Liver (tissue), 9 donors: ENCODE data around the gene XRCC6. TPM values are rescaled to one million over a fixed set of nuclear protein-coding genes. Genes with fewer than 3 reads are reported as not detected.

ENCODE experiments used
- DNase-seq: peaks from one replicate; pipeline ENCODE4 v3.0.0-alpha.2; 2017; ENCODE audit warnings: low spot score
- H3K27ac ChIP-seq, 2 donors: one replicate each; pipeline ENCODE4 v1.7.0; 2013; ENCODE audit warnings: inconsistent platforms in 2 of 2, low read length in 2 of 2, control low read depth in 1 of 2, low read depth in 1 of 2, mild to moderate bottlenecking in 1 of 2
- H3K27me3 ChIP-seq, 4 donors: one replicate each; pipeline versions ENCODE4 v1.6.1 to v1.7.0; 2013; ENCODE audit warnings: low read length in 3 of 4, inconsistent platforms in 1 of 4, mild to moderate bottlenecking in 1 of 4, moderate library complexity in 1 of 4; ENCODE audit not compliant: control insufficient read depth in 4 of 4, insufficient read depth in 4 of 4
- H3K36me3 ChIP-seq, 4 donors: one replicate each; pipeline versions ENCODE4 v1.6.1 to v1.7.0; 2013; ENCODE audit warnings: low read length in 3 of 4, mild to moderate bottlenecking in 3 of 4, low read depth in 1 of 4, moderate library complexity in 1 of 4; ENCODE audit not compliant: control insufficient read depth in 4 of 4, insufficient read depth in 3 of 4
- H3K4me1 ChIP-seq, 4 donors: one replicate each; pipeline versions ENCODE4 v1.6.1 to v1.7.0; 2013; ENCODE audit warnings: low read length in 3 of 4, mild to moderate bottlenecking in 3 of 4, moderate library complexity in 1 of 4; ENCODE audit not compliant: control insufficient read depth in 4 of 4, insufficient read depth in 4 of 4
- H3K4me3 ChIP-seq, 3 donors: one replicate each; pipeline versions ENCODE4 v1.6.1 to v1.7.0; 2013; ENCODE audit warnings: low read length in 3 of 3, control low read depth in 1 of 3, low read depth in 1 of 3, mild to moderate bottlenecking in 1 of 3
- H3K9ac ChIP-seq, 2 donors: one replicate each; pipeline ENCODE4 v1.7.0; 2013; ENCODE audit warnings: low read length in 2 of 2, mild to moderate bottlenecking in 2 of 2, moderate library complexity in 2 of 2, control low read depth in 1 of 2, low read depth in 1 of 2
- H3K9me3 ChIP-seq, 4 donors: one replicate each; pipeline versions ENCODE4 v1.6.1 to v1.7.0; 2013; ENCODE audit warnings: low read length in 3 of 4; ENCODE audit not compliant: control insufficient read depth in 4 of 4
- FOXA2 ChIP-seq: IDR thresholded peaks from 2 replicates; pipeline ENCODE4 v1.6.1; 2016; ENCODE audit warnings: antibody characterized with exemption
- GABPA ChIP-seq, 2 donors: IDR thresholded peaks in 1 of 2; conservative IDR thresholded peaks in 1 of 2; 2 replicates each; pipeline ENCODE4 v1.6.1; 2016; ENCODE audit warnings: antibody characterized with exemption in 2 of 2, mild to moderate bottlenecking in 1 of 2, moderate library complexity in 1 of 2
- HNF4A ChIP-seq, 2 donors: conservative IDR thresholded peaks; 2 replicates each; pipeline ENCODE4 v1.6.1; 2016; ENCODE audit warnings: antibody characterized with exemption in 2 of 2, mild to moderate bottlenecking in 2 of 2
- JUND ChIP-seq, 2 donors: IDR thresholded peaks; 2 replicates each; pipeline ENCODE4 v1.6.1; 2016; ENCODE audit warnings: antibody characterized with exemption in 2 of 2
- MAX ChIP-seq: IDR thresholded peaks from 2 replicates; pipeline ENCODE4 v1.6.1; 2016; ENCODE audit warnings: antibody characterized with exemption
- NR2F2 ChIP-seq: IDR thresholded peaks from 2 replicates; pipeline ENCODE4 v1.6.1; 2016; ENCODE audit warnings: antibody characterized with exemption
- RAD21 ChIP-seq, 2 donors: IDR thresholded peaks; 2 replicates each; pipeline ENCODE4 v1.6.1; 2016; ENCODE audit warnings: antibody characterized with exemption in 2 of 2, mild to moderate bottlenecking in 2 of 2
- RXRA ChIP-seq, 2 donors: IDR thresholded peaks; 2 replicates each; pipeline ENCODE4 v1.6.1; 2017 to 2018; ENCODE audit warnings: antibody characterized with exemption in 2 of 2, mild to moderate bottlenecking in 1 of 2
- SP1 ChIP-seq: IDR thresholded peaks from 2 replicates; pipeline ENCODE4 v1.6.1; 2018; ENCODE audit warnings: antibody characterized with exemption, mild to moderate bottlenecking
- TAF1 ChIP-seq: conservative IDR thresholded peaks from 2 replicates; pipeline ENCODE4 v1.6.1; 2016; ENCODE audit warnings: antibody characterized with exemption, mild to moderate bottlenecking
- YY1 ChIP-seq: IDR thresholded peaks from 2 replicates; pipeline ENCODE4 v1.6.1; 2016; ENCODE audit warnings: antibody characterized with exemption, mild to moderate bottlenecking
- ZBTB33 ChIP-seq: IDR thresholded peaks from 2 replicates; pipeline ENCODE4 v1.6.1; 2016; ENCODE audit warnings: antibody characterized with exemption
- WGBS: extraction: QIAGEN DNeasy Blood & Tissue Kit; methylation state at CpG from one replicate; pipeline ENCODE4 v1.1.7; 2013; 5-methylcytosine and 5-hydroxymethylcytosine counted together
- polyA plus RNA-seq, 2 donors: library from polyadenylated mRNA; stranded (reverse) in 1 of 2; unstranded in 1 of 2; fragments of 200-250 nt in 1 of 2; fragments of >200 nt in 1 of 2; fragmentation: Nextera tagmentation in 1 of 2; extraction: Ambion mirVana in 1 of 2; gene quantifications; one replicate each; pipeline versions ENCODE4 v1.2.1 to v1.2.3, GENCODE V29; 2013 to 2015
- total RNA-seq, 2 donors: library from RNA; depleted of rRNA; stranded (reverse); fragments of >200 nt; gene quantifications; one replicate each; pipeline ENCODE4 v1.2.3, GENCODE V29; 2014
- donor health status: healthy.
- donor health status: healthy.
- donor health status: healthy.
- donor health status: healthy.
- donor health status: healthy.

The XRCC6 gene
- total and polyA plus RNA-seq, 4 donors, result 81.8 to 148 (median 96.0) TPM

DNA sequence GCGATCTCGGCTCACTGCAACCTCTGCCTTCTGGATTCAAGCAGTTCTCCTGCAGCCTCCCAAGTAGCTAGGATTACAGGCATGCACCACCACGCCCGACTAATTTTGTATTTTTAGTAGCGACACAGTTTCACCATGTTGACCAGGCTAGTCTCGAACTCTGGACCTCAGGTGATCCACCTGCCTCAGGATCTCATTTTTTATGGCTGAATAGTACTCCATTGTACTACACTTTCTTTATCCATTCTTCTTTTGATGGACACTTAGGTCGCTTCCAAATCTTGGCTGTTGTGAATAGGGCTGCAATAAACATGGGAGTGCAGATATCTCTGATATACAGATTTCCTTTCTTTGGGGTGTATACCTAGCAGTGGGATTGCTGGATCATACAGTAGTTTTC, 20.8 kb downstream of the XRCC6 start:
- Histone ChIP-seq H3K27me3 (no peaks in the 10 kb centered on the region), H3K9ac (no peak overlapping the region), H3K9me3 (no peaks in the 10 kb centered on the region), H3K36me3 (peaks cover 5 to 59% (median 52%) of the 10 kb centered on the region in 4 donors), H3K27ac (no peak overlapping the region), H3K4me3 (no peak overlapping the region), H3K4me1 (peaks cover 0 to 4% (median 0%) of the 10 kb centered on the region in 4 donors)
- TF ChIP-seq MAX (no peak), JUND (IDR thresholded peaks at IDR 0.05) (no peak)
- 98% methylated on average over 7 of the region's 7 CpGs for WGBS
- DNase-seq, result no peak

GRCh38 chr22:41642331-41643110, 21.4 kb downstream of the XRCC6 start:
- WGBS, result 96% methylated on average over 6 of the region's 6 CpGs
- Histone ChIP-seq H3K27ac (no peak overlapping the region), H3K36me3 (peaks cover 4 to 57% (median 48%) of the 10 kb centered on the region in 4 donors), H3K4me1 (peaks cover 0 to 4% (median 0%) of the 10 kb centered on the region in 4 donors), H3K4me3 (no peak overlapping the region), H3K9ac (no peak overlapping the region), H3K27me3 (no peaks in the 10 kb centered on the region), H3K9me3 (no peaks in the 10 kb centered on the region)
- TF ChIP-seq FOXA2 (no peak), ZBTB33 (no peak)
- no peak for DNase-seq

- Histone ChIP-seq H3K27me3 (no peaks in the 10 kb centered on the region), H3K9me3 (no peaks in the 10 kb centered on the region), H3K4me3 (no peak overlapping the region), H3K27ac (no peak overlapping the region), H3K9ac (no peak overlapping the region), H3K36me3 (peaks cover 16 to 56% (median 47%) of the 10 kb centered on the region in 4 donors), H3K4me1 (peaks cover 0 to 9% (median 3%) of the 10 kb centered on the region in 4 donors)
- WGBS, result 88% methylated on average over 3 of the region's 3 CpGs
- TF ChIP-seq TAF1 (no peak), HNF4A (conservative IDR thresholded peaks at IDR 0.05) (no peak), RXRA (IDR thresholded peaks at IDR 0.05) (no peak), SP1 (no peak), JUND (IDR thresholded peaks at IDR 0.05) (no peak), GABPA (IDR thresholded peaks at IDR 0.05 in 1 of 2, conservative IDR thresholded peaks at IDR 0.05 in 1 of 2) (no peak), RAD21 (IDR thresholded peaks at IDR 0.05) (no peak), FOXA2 (no peak), NR2F2 (no peak), ZBTB33 (no peak), MAX (no peak), YY1 (no peak)
- no peak for DNase-seq
Measured at GRCh38 chr22:41647771-41648170, 26.7 kb downstream of the XRCC6 start.
